Calu3 (cell line): ENCODE results near the gene ECE2. TPM values are rescaled to one million over a fixed set of nuclear protein-coding genes. Genes with fewer than 3 reads are reported as not detected.
"Not testable (repeated sequence)": the region's sequence is repeated elsewhere in the genome, so short reads cannot be mapped to it uniquely, and the experiment has no call there.

Experiments used
- BruUV-seq: library from RNA; stranded (reverse); fragments of 400-500 nt; replicated peaks from 2 replicates; lab custom pipeline; 2021; lab: Mats Ljungman, UMichigan
- CTCF ChIA-PET: fragments of 300-600 bp; sonication (Branson Sonifier 250); formaldehyde crosslinking; loops from one replicate; lab custom pipeline; 2022; ENCODE audit warnings: antibody characterized with exemption; lab: Charles Lee
- DNase-seq: peaks from one replicate; pipeline ENCODE4 v3.0.0; 2022
- H3K27ac Mint-ChIP-seq: one replicate; pipeline ENCODE4 v1.8.0; 2022; ENCODE audit warnings: mixed read lengths; ENCODE audit not compliant: unreplicated experiment
- H3K27me3 Mint-ChIP-seq: one replicate; pipeline ENCODE4 v1.8.0; 2022; ENCODE audit warnings: mixed read lengths; ENCODE audit not compliant: unreplicated experiment
- H3K36me3 Mint-ChIP-seq: one replicate; pipeline ENCODE4 v1.8.0; 2022; ENCODE audit warnings: mild to moderate bottlenecking, moderate library complexity, mixed read lengths; ENCODE audit not compliant: insufficient read depth, unreplicated experiment
- H3K4me1 Mint-ChIP-seq: one replicate; pipeline ENCODE4 v1.8.0; 2022; ENCODE audit warnings: mild to moderate bottlenecking, low read depth, mixed read lengths; ENCODE audit not compliant: unreplicated experiment
- H3K4me3 Mint-ChIP-seq: one replicate; pipeline ENCODE4 v1.8.0; 2022; ENCODE audit warnings: mild to moderate bottlenecking, low read depth, moderate library complexity, mixed read lengths; ENCODE audit not compliant: unreplicated experiment
- H3K9me3 Mint-ChIP-seq: one replicate; pipeline ENCODE4 v1.8.0; 2022; ENCODE audit warnings: low read depth, mixed read lengths; ENCODE audit not compliant: unreplicated experiment
- intact Hi-C: fragments of 100-400 bp; cut with micrococcal nuclease; formaldehyde crosslinking; loops from one replicate; pipeline ENCODE4 v1.10.0; 2022; ENCODE audit not compliant: unreplicated experiment
- microRNA-seq: library from miRNA; unstranded; fragments of <30 nt; microRNA quantifications from one replicate; pipeline ENCODE4 v1.2.0, GENCODE V29; 2022
- total RNA-seq: library from RNA; stranded (reverse); gene quantifications from 2 replicates; pipeline ENCODE4 v1.2.3, GENCODE V29; 2022
- TF ChIP-seq, protein P1 (sequence below): fragments of 200-600 bp; IDR thresholded peaks from one replicate; pipeline ENCODE4 v1.8.0; 2022; ENCODE audit warnings: antibody characterized with exemption; ENCODE audit not compliant: unreplicated experiment

ECE2 gene
- total RNA-seq, 1 experiment from 2014 or later = not detected

DNA sequence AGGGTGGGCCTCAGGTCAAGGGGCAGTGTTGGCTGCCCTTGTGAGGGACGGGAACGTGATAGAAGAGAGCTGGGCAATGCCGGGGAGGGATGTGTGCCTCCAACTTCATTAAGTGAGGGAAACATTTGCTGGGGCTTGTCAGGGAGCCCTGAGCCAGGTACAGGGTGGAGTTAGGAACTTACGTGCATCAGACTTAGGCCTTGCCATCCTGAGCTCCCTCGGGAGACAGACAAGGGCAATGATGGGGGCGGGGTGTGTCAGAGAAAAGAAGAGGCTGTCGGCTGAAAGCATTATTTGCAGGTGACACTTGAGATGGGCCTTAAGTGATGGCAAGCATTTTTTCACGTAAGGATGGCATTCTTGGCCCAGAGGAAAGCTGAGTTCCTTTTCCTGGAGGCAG is 63.2 kb downstream of the ECE2 start:
- no peaks in the 10 kb centered on the region for H3K9me3 Mint-ChIP-seq
- no peak overlapping the region for H3K27ac Mint-ChIP-seq
- H3K4me3 Mint-ChIP-seq = no peak overlapping the region
- TF ChIP-seq, protein P1, sequence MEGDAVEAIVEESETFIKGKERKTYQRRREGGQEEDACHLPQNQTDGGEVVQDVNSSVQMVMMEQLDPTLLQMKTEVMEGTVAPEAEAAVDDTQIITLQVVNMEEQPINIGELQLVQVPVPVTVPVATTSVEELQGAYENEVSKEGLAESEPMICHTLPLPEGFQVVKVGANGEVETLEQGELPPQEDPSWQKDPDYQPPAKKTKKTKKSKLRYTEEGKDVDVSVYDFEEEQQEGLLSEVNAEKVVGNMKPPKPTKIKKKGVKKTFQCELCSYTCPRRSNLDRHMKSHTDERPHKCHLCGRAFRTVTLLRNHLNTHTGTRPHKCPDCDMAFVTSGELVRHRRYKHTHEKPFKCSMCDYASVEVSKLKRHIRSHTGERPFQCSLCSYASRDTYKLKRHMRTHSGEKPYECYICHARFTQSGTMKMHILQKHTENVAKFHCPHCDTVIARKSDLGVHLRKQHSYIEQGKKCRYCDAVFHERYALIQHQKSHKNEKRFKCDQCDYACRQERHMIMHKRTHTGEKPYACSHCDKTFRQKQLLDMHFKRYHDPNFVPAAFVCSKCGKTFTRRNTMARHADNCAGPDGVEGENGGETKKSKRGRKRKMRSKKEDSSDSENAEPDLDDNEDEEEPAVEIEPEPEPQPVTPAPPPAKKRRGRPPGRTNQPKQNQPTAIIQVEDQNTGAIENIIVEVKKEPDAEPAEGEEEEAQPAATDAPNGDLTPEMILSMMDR = no peak
- intact Hi-C loops = no loop called here
- H3K27me3 Mint-ChIP-seq = no peaks in the 10 kb centered on the region
- CTCF ChIA-PET = no interaction called here
- peaks cover 40% of the 10 kb centered on the region for H3K4me1 Mint-ChIP-seq
- BruUV-seq = no TSS peak
- H3K36me3 Mint-ChIP-seq = peaks cover 53% of the 10 kb centered on the region
- no peak for DNase-seq

DNA sequence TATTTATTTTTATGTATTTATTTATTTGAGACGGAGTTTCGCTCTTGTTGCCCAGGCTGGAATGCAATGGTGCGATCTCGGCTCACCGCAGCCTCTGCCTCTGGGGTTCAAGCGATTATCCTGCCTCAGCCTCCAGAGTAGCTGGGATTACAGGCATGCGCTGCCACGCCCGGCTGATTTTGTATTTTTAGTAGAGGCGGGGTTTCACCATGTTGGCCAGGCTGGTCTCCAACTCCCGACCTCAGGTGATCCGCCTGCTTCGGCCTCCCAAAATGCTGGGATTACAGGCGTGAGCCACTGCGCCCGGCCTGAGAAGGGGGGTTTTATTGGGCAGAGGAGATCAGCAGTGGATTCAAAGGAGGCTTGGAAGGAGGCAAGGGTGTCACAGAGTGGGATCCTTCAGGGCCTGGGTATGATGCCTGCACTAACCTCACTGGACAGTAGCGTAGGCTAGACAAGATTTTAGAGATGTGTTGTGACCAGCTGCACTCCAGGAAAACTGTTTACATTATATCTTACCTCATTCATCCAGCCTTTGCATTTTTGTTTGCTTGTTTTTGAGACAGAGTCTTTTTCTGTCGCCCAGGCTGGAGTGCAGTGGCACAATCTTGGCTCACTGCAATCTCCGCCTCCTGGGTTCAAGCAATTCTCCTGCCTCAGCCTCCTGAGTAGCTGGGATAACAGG is 63.8 kb downstream of the ECE2 start:
- H3K4me1 Mint-ChIP-seq = peaks cover 34% of the 10 kb centered on the region
- intact Hi-C loops, BruUV-seq, DNase-seq, H3K4me3 Mint-ChIP-seq, CTCF ChIA-PET, H3K27me3 Mint-ChIP-seq, H3K27ac Mint-ChIP-seq, H3K9me3 Mint-ChIP-seq: not testable (repeated sequence)
- H3K36me3 Mint-ChIP-seq = peaks cover 50% of the 10 kb centered on the region

DNA sequence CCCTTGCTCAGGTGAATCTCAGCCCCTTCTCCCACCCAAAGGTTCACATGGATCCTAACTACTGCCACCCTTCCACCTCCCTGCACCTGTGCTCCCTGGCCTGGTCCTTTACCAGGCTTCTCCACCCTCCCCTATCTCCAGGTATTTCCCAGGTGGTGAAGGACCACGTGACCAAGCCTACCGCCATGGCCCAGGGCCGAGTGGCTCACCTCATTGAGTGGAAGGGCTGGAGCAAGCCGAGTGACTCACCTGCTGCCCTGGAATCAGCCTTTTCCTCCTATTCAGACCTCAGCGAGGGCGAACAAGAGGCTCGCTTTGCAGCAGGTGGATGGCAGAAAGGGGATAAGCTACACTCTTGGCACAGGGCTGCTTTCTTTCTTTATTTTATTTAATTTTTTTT is 66.1 kb downstream of the ECE2 start:
- CTCF ChIA-PET = no interaction called here
- Mint-ChIP-seq H3K4me3 (no peak overlapping the region), H3K4me1 (peaks cover 39% of the 10 kb centered on the region), H3K27me3 (no peaks in the 10 kb centered on the region), H3K27ac (no peak overlapping the region), H3K9me3 (no peaks in the 10 kb centered on the region), H3K36me3 (peaks cover 43% of the 10 kb centered on the region)
- TF ChIP-seq, protein P1 = no peak
- intact Hi-C loops = no loop called here
- BruUV-seq = no TSS peak
- DNase-seq = peak; percentile 53

Small RNA genes within 50 kb of the gene (microRNA-seq; reads per million reads assigned to microRNA genes)
- 7.0 reads per million, percentile 25 among the genes with 10 or more reads in this experiment for gene MIR1224

Other genes with a start within 250 kb of the ECE2 start
- gene HTR3D, start 244.3 kb upstream of the ECE2 start, total RNA-seq = not detected in 2 replicates
- gene HTR3C, start 223.0 kb upstream of the ECE2 start, total RNA-seq = not detected in 2 replicates
- gene HTR3E, start 179.0 kb upstream of the ECE2 start, total RNA-seq = not detected in 2 replicates
- 79.6 and 87.9 TPM in 2 replicates for gene EIF2B5, start 140.7 kb upstream of the ECE2 start, total RNA-seq
- gene DVL3, start 120.6 kb upstream of the ECE2 start, total RNA-seq = 105 and 106 TPM in 2 replicates
- gene AP2M1, start 101.2 kb upstream of the ECE2 start, total RNA-seq = 394 and 401 TPM in 2 replicates
- gene ABCF3, start 89.8 kb upstream of the ECE2 start, total RNA-seq = 114 and 116 TPM in 2 replicates
- gene VWA5B2, start 46.4 kb upstream of the ECE2 start, total RNA-seq = 0.54 and 0.90 TPM in 2 replicates
- gene ALG3, start 27.1 kb upstream of the ECE2 start, total RNA-seq = 131 and 140 TPM in 2 replicates
- 11.2 and 11.6 TPM in 2 replicates for gene EEF1AKMT4, start 26.4 kb upstream of the ECE2 start, total RNA-seq
- 3.3 and 3.6 TPM in 2 replicates for gene CAMK2N2, start 14.5 kb upstream of the ECE2 start, total RNA-seq
- gene PSMD2, start 23.2 kb downstream of the ECE2 start, total RNA-seq = 513 and 530 TPM in 2 replicates
- gene EIF4G1, start 38.6 kb downstream of the ECE2 start, total RNA-seq = 662 and 673 TPM in 2 replicates
- 24.4 and 29.2 TPM in 2 replicates for gene FAM131A, start 61.6 kb downstream of the ECE2 start, total RNA-seq
- gene CLCN2, start 85.6 kb downstream of the ECE2 start, total RNA-seq = 22.9 and 25.3 TPM in 2 replicates
- gene POLR2H, start 85.7 kb downstream of the ECE2 start, total RNA-seq = 128 and 131 TPM in 2 replicates
- not detected in 2 replicates for gene THPO, start 102.2 kb downstream of the ECE2 start, total RNA-seq
- gene CHRD, start 104.0 kb downstream of the ECE2 start, total RNA-seq = not detected in 2 replicates